Measurements from ENCODE around the gene ELOVL5. TPM values are rescaled to one million over a fixed set of nuclear protein-coding genes. Genes with fewer than 3 reads are reported as not detected.

The ELOVL5 gene
- total RNA-seq, 4 donors from 2014 or later: 12.4 to 50.0 (median 33.2) TPM

GRCh38 chr6:53302678-53303360, 45.9 kb downstream of the ELOVL5 start:
- 3 to 7% methylated on average over 6 of the region's 6 CpGs for WGBS, 2 donors
- H3K9me3 ChIP-seq: no peaks in the 10 kb centered on the region
- H3K27ac ChIP-seq: peak overlapping the region; percentile 64 to 76 (median 68)
- TF ChIP-seq CTCF (IDR thresholded peaks at IDR 0.05): no peak
- TF ChIP-seq POLR2A (IDR thresholded peaks at IDR 0.05): no peak
- peaks cover 9 to 73% (median 48%) of the 10 kb centered on the region in 3 donors for H3K4me1 ChIP-seq
- intact Hi-C loops (cut with DNase I): no loop called here
- DNase-seq: no peak
- H3K27me3 ChIP-seq: no peaks in the 10 kb centered on the region
- peak overlapping the region in 1 of 4 donors; percentile 33 for H3K4me3 ChIP-seq
- no peaks in the 10 kb centered on the region for H3K36me3 ChIP-seq

GRCh38 chr6:53301801-53302537, 46.8 kb downstream of the ELOVL5 start:
- no peaks in the 10 kb centered on the region for H3K27me3 ChIP-seq
- H3K27ac ChIP-seq: peak overlapping the region; percentile 59 to 76 (median 66)
- no peaks in the 10 kb centered on the region for H3K36me3 ChIP-seq
- 49 to 65% methylated on average over 6 to 7 of the region's 7 CpGs for WGBS, 2 donors
- H3K4me3 ChIP-seq: no peak overlapping the region
- H3K9me3 ChIP-seq: no peaks in the 10 kb centered on the region
- intact Hi-C loops (cut with DNase I): no loop called here
- TF ChIP-seq CTCF (IDR thresholded peaks at IDR 0.05): no peak
- TF ChIP-seq POLR2A (IDR thresholded peaks at IDR 0.05): no peak
- peaks cover 9 to 64% (median 41%) of the 10 kb centered on the region in 3 donors for H3K4me1 ChIP-seq
- DNase-seq: no peak

- Histone ChIP-seq H3K27me3 (no peaks in the 10 kb centered on the region), H3K9me3 (no peaks in the 10 kb centered on the region), H3K4me3 (no peak overlapping the region), H3K4me1 (peaks cover 9 to 57% (median 36%) of the 10 kb centered on the region in 3 donors), H3K36me3 (no peaks in the 10 kb centered on the region), H3K27ac (peak overlapping the region; percentile 1 to 76 (median 52))
- TF ChIP-seq CTCF (IDR thresholded peaks at IDR 0.05) (no peak), POLR2A (IDR thresholded peaks at IDR 0.05) (no peak)
- no peak for DNase-seq
- WGBS, 2 donors: 58 to 59% methylated on average over 9 of the region's 9 CpGs
- intact Hi-C loops (cut with DNase I): no loop called here
Measured at GRCh38 chr6:53300656-53301551, 47.8 kb downstream of the ELOVL5 start.

- no peak for DNase-seq
- WGBS, 2 donors: 79 to 84% methylated on average over 7 of the region's 7 CpGs
- intact Hi-C loops (cut with DNase I): loop anchor here (10.0 kb wide), 1 partner anchor 45 kb away; the partner anchor contains the start of gene ELOVL5
- no peaks in the 10 kb centered on the region for H3K27me3 ChIP-seq
- no peak overlapping the region for H3K4me3 ChIP-seq
- TF ChIP-seq CTCF (IDR thresholded peaks at IDR 0.05): no peak
- no peak for TF ChIP-seq POLR2A (IDR thresholded peaks at IDR 0.05)
- no peaks in the 10 kb centered on the region for H3K9me3 ChIP-seq
- peaks cover 9 to 70% (median 36%) of the 10 kb centered on the region in 3 donors for H3K4me1 ChIP-seq
- peaks cover 0 to 7% (median 0%) of the 10 kb centered on the region in 3 donors for H3K36me3 ChIP-seq
- peak overlapping the region in 1 of 4 donors; percentile 68 for H3K27ac ChIP-seq
Measured at GRCh38 chr6:53299331-53300005, 49.3 kb downstream of the ELOVL5 start.
